ENCODE measurements around the gene APIP. TPM values are rescaled to one million over a fixed set of nuclear protein-coding genes. Genes with fewer than 3 reads are reported as not detected.

The APIP gene
- total RNA-seq, 1 donor from 2014 or later = 13.0 TPM

DNA sequence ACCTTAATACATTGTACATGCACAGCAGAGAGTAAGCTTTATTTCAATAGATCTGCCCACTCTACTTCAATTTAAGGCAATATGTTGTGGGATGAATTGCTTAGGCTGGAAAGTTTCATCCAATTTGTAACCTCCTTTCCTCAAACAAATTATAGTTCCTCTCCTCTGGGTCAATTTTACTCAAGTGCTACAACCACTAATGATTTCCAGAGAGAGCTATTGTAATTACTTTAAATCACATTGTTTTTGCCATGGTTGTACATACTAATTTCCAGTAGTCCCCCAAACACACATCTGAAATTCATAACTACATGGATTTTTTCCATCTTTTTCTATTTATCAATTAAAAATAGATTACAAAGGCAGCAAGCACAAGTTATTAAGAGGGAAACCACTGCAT is 72.9 kb downstream of the APIP start:
- Mint-ChIP-seq H3K36me3 (ENCODE audit: low read depth, unreplicated experiment) (no peaks in the 10 kb centered on the region), H3K4me3 (ENCODE audit: unreplicated experiment) (no peak overlapping the region), H3K27ac (ENCODE audit: unreplicated experiment) (no peak overlapping the region), H3K9me3 (ENCODE audit: unreplicated experiment) (no peaks in the 10 kb centered on the region), H3K27me3 (ENCODE audit: unreplicated experiment) (peaks cover 4% of the 10 kb centered on the region), H3K4me1 (ENCODE audit: unreplicated experiment) (no peaks in the 10 kb centered on the region)
- DNase-seq (ENCODE audit: low spot score) = no peak
- no peak for TF ChIP-seq CTCF (IDR thresholded peaks at IDR 0.05; ENCODE audit: unreplicated experiment)

DNA sequence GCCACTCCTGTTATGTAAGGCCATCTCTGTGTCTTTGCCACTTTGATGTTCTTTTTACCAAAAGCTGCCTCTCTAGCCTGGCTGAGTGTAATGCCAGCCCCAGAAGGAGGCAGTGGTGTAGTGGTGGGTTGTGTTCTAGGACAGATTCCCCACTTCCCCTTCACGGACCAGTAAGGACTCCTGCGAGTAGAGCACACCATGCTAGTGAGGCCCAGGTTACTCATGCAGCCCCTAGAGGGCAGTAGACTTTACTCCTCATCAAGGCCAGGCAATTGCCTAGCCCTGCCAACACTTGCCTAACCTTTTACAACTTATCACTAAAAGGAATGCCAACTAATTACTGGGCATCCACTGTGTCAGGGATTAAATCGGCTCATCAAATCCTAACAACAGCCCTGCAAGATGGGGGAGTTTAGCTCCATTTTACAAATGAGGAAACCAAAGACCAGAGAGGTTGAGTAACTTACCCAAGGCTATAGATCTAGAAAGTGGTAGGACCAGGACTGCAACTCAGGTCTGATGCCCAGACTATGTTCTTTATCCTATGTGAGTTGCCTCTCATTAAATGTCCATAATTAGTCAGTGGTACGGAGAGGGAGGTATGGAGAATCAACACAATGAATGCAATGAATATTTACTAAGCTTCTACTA is 75.3 kb downstream of the APIP start:
- Mint-ChIP-seq H3K36me3 (ENCODE audit: low read depth, unreplicated experiment) (no peaks in the 10 kb centered on the region), H3K9me3 (ENCODE audit: unreplicated experiment) (no peaks in the 10 kb centered on the region), H3K4me3 (ENCODE audit: unreplicated experiment) (no peak overlapping the region), H3K4me1 (ENCODE audit: unreplicated experiment) (peaks cover 7% of the 10 kb centered on the region), H3K27ac (ENCODE audit: unreplicated experiment) (no peak overlapping the region), H3K27me3 (ENCODE audit: unreplicated experiment) (peaks cover 3% of the 10 kb centered on the region)
- peak; percentile 39 for TF ChIP-seq CTCF (IDR thresholded peaks at IDR 0.05; ENCODE audit: unreplicated experiment)
- no peak for DNase-seq (ENCODE audit: low spot score)

DNA sequence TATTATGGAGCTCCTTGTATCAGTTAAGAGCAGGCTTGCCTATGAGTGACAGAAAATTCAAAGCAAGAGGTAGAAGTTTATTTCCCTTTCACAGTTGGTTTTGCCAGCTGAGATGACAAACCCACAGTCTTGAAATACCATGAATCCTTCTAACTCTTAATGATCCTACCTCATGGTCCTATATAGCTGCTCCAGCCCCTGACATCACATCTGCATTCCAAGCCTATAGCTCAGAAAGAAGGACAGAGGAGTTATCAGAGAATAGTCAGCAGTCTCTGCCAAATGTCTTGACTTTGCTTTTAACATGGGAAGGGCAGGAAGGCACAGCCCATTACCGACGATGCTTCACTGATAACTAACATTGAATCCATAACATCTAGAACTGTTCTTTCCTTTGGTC is 76.2 kb downstream of the APIP start:
- H3K9me3 Mint-ChIP-seq (ENCODE audit: unreplicated experiment) = no peaks in the 10 kb centered on the region

DNA sequence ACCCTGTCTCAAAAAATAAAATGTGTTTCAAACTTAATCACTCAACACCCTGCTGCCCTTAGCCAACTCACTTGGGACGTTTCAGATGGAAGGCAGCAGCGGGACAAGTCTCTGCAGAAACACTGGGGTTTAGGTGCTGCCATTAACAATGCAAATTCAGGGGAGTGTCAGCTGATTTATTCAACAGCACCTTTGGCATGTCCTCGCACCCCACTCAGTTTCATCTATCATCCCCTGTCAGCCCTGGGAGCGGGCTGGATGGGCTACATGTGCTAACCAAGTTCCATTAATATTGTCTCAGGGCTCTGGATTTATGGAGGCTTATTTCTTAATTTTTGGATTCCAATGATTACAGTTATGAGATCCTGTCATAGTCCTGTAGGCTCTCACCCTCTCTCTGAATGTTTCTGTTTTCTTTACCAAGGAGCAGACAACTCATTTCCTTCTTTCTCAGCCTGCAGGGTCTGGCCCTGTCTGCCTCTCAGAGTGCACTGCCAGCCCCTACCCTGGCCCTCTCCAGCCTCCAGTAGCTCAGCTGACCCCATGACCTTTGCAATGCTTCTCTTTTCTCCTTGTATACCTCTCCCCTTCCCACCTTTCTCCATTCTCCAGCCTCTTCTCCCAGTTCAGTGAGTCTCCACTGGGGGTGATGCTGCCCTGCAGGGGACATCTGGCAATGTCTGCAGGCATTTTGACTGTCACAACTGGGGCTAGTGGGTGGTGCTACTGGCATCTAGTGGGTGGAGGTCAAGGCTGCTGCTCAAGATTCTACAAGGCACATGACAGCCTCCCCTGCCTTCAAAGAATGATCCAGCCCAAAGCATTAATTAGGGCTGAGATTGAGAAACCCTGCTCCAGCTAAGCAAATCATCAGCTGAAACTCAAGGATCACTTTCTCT is 79.0 kb downstream of the APIP start:
- peaks cover 3% of the 10 kb centered on the region for H3K27me3 Mint-ChIP-seq (ENCODE audit: unreplicated experiment)
- no peaks in the 10 kb centered on the region for H3K9me3 Mint-ChIP-seq (ENCODE audit: unreplicated experiment)
- H3K27ac Mint-ChIP-seq (ENCODE audit: unreplicated experiment) = no peak overlapping the region
- H3K4me1 Mint-ChIP-seq (ENCODE audit: unreplicated experiment) = peaks cover 7% of the 10 kb centered on the region
- H3K36me3 Mint-ChIP-seq (ENCODE audit: low read depth, unreplicated experiment) = no peaks in the 10 kb centered on the region
- DNase-seq (ENCODE audit: low spot score) = no peak
- no peak for TF ChIP-seq CTCF (IDR thresholded peaks at IDR 0.05; ENCODE audit: unreplicated experiment)
- no peak overlapping the region for H3K4me3 Mint-ChIP-seq (ENCODE audit: unreplicated experiment)

More for the DNA sequence above, 76.2 kb downstream of the APIP start:
- no peak for DNase-seq (ENCODE audit: low spot score)
- H3K4me3 Mint-ChIP-seq (ENCODE audit: unreplicated experiment) = no peak overlapping the region
- no peaks in the 10 kb centered on the region for H3K36me3 Mint-ChIP-seq (ENCODE audit: low read depth, unreplicated experiment)
- H3K4me1 Mint-ChIP-seq (ENCODE audit: unreplicated experiment) = peaks cover 7% of the 10 kb centered on the region
- TF ChIP-seq CTCF (IDR thresholded peaks at IDR 0.05; ENCODE audit: unreplicated experiment) = no peak
- H3K27ac Mint-ChIP-seq (ENCODE audit: unreplicated experiment) = no peak overlapping the region
- peaks cover 3% of the 10 kb centered on the region for H3K27me3 Mint-ChIP-seq (ENCODE audit: unreplicated experiment)

DNA sequence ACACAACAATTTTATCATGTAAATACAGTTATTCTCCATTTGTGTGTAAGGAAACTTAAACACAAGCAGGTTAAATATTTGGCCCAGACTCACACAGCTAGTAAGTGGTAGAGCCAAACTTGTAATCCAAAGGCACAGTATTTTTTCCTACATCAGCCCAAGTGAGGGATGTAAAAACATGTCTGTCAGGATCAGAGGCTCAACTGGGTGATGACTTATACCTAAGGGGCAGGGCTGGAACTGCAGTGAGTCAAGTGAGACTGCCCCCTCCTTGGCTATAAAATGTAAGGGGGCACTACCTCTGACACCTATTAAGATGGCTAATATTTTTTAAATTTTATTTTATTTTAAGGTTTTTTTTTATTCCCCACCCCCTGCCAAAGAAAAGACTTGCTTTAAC is 82.6 kb downstream of the APIP start:
- no peak for TF ChIP-seq CTCF (IDR thresholded peaks at IDR 0.05; ENCODE audit: unreplicated experiment)
- no peak for DNase-seq (ENCODE audit: low spot score)
- H3K4me1 Mint-ChIP-seq (ENCODE audit: unreplicated experiment) = peaks cover 7% of the 10 kb centered on the region
- peaks cover 3% of the 10 kb centered on the region for H3K27me3 Mint-ChIP-seq (ENCODE audit: unreplicated experiment)
- no peak overlapping the region for H3K27ac Mint-ChIP-seq (ENCODE audit: unreplicated experiment)
- H3K36me3 Mint-ChIP-seq (ENCODE audit: low read depth, unreplicated experiment) = peaks cover 5% of the 10 kb centered on the region
- H3K4me3 Mint-ChIP-seq (ENCODE audit: unreplicated experiment) = no peak overlapping the region
- H3K9me3 Mint-ChIP-seq (ENCODE audit: unreplicated experiment) = no peaks in the 10 kb centered on the region

All from endothelial cell (in vitro differentiated cells).